Measurements from ENCODE around the gene RBM20. TPM values are rescaled to one million over a fixed set of nuclear protein-coding genes. Genes with fewer than 3 reads are reported as not detected.
"Not testable (repeated sequence)": the region's sequence is repeated elsewhere in the genome, so short reads cannot be mapped to it uniquely, and the experiment has no call there.

The RBM20 gene
- total and polyA plus RNA-seq, 2 of the 4 experiments (the other 2 are of a cell fraction): under 0.01 to 0.15 TPM

DNA sequence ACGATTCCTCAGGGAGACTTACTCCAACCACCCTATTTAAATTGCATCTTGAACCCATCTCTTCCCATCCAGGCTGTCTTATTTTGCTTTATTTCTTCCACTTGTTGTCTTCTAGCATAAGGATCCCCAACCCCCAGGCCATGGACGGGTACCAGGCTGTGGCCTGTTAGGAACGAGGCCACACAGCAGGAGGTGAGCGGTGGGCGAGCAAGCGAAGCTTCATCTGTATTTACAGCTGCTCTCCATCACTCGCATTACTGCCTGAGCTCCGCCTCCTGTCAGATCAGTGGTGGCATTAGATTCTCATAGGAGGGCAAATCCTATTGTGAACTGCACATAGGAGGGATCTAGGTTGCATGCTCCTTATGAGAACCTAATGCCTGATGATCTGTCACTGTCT, 16.2 kb downstream of the RBM20 start:
- H3K4me3 ChIP-seq (ENCODE audit: insufficient read depth, low read depth, low read length); H3K9me1 ChIP-seq (ENCODE audit: insufficient read depth, low read length); H3K79me1 ChIP-seq (ENCODE audit: low read depth in 1 of 2, low read length in 2 of 2); H2BK15ac ChIP-seq (ENCODE audit: low read depth, low read length); H3K9me3 ChIP-seq (ENCODE audit: control insufficient read depth, insufficient read depth, low read length); H3K18ac ChIP-seq (ENCODE audit: low read depth, low read length); H2AFZ ChIP-seq (replicated peaks; ENCODE audit: low read length, poor library complexity); intact Hi-C loops (cut with micrococcal nuclease); dilution Hi-C loops (cut with HindIII; ENCODE audit: low sequenced_read_pairs, unreplicated experiment); H3K9ac ChIP-seq (ENCODE audit: low read depth, low read length); H3K56ac ChIP-seq (ENCODE audit: extremely low read depth, insufficient read depth, low read length); H3K4ac ChIP-seq (ENCODE audit: low read depth, low read length); H3K4me2 ChIP-seq (ENCODE audit: low read depth, low read length); H3K27me3 ChIP-seq (ENCODE audit: control insufficient read depth, insufficient read depth, low read length); H3K23ac ChIP-seq (ENCODE audit: low read depth, low read length); POLR2A ChIA-PET (ENCODE audit: unreplicated experiment); H2BK20ac ChIP-seq (ENCODE audit: low read depth, low read length); H2AK9ac ChIP-seq (replicated peaks; ENCODE audit: low read depth, low read length, poor library complexity); in situ Hi-C loops (cut with MboI; ENCODE audit: low sequenced_read_pairs); H4K20me1 ChIP-seq (ENCODE audit: insufficient read depth, low read length); H4K8ac ChIP-seq (ENCODE audit: low read depth in 2 of 2, low read length in 2 of 2); H4K5ac ChIP-seq (ENCODE audit: low read depth, low read length); ATAC-seq (ENCODE audit: low read depth); H4K91ac ChIP-seq (ENCODE audit: insufficient read depth, low read depth, low read length); DNase-seq; BruUV-seq (replicated peaks); H3K27ac ChIP-seq (ENCODE audit: insufficient read depth, low read length); H3K4me1 ChIP-seq (ENCODE audit: control insufficient read depth, insufficient read depth, low read length); H2BK5ac ChIP-seq (ENCODE audit: low read depth, low read length, poor library complexity, severe bottlenecking); H3K14ac ChIP-seq (replicated peaks; ENCODE audit: low read depth, low read length); H3K36me3 ChIP-seq (ENCODE audit: control insufficient read depth, insufficient read depth, low read length); H2BK120ac ChIP-seq (ENCODE audit: low read depth, low read length); H2AK5ac ChIP-seq (ENCODE audit: low read depth, low read length): not testable (repeated sequence)
- CTCF ChIA-PET: interaction anchor here (1.0 kb wide), 1 partner anchor 12 kb away, joined by 7 read pairs; no protein-coding TSS in a partner anchor
- 93% methylated on average over 7 of the region's 8 CpGs; no CpG with 5 or more reads in 1 of the 2 experiments for WGBS, 2 experiments (ENCODE audit: extremely low coverage in 2 of 2, insufficient read length in 1 of 2)
